Effector memory CD4-positive, alpha-beta T cell (primary cell): Measurements from ENCODE around the gene MAPT.

ENCODE experiments used
- DNase-seq, 3 donors: peaks; one replicate each; pipeline ENCODE4 v3.0.0-alpha.2; 2020
- H3K27ac ChIP-seq: 2 replicates; pipeline ENCODE4 v1.7.0; 2013; ENCODE audit warnings: mild to moderate bottlenecking, low read length, moderate library complexity; ENCODE audit not compliant: insufficient read depth, poor library complexity, severe bottlenecking
- H3K27me3 ChIP-seq: replicated peaks from 2 replicates; pipeline ENCODE4 v1.7.0; 2013; ENCODE audit warnings: mild to moderate bottlenecking, low read length; ENCODE audit not compliant: insufficient read depth, control insufficient read depth, poor library complexity, severe bottlenecking
- H3K36me3 ChIP-seq: 2 replicates; pipeline ENCODE4 v1.7.0; 2013; ENCODE audit warnings: mild to moderate bottlenecking, low read length, moderate library complexity; ENCODE audit not compliant: control insufficient read depth, insufficient read depth
- H3K4me1 ChIP-seq: 2 replicates; pipeline ENCODE4 v1.7.0; 2013; ENCODE audit warnings: low read length, mild to moderate bottlenecking; ENCODE audit not compliant: control insufficient read depth, insufficient read depth, poor library complexity, severe bottlenecking
- H3K4me3 ChIP-seq: 2 replicates; pipeline ENCODE4 v1.7.0; 2013; ENCODE audit warnings: low read length, low read depth, mild to moderate bottlenecking; ENCODE audit not compliant: insufficient read depth, poor library complexity, severe bottlenecking
- H3K9me3 ChIP-seq: 2 replicates; pipeline ENCODE4 v1.7.0; 2013; ENCODE audit warnings: mild to moderate bottlenecking, low read length, moderate library complexity; ENCODE audit not compliant: control insufficient read depth

Gene MAPT

GRCh38 chr17:45965812-45966211 lies 71.5 kb downstream of the MAPT start:
- no peak for DNase-seq
- no peaks in the 10 kb centered on the region for H3K36me3 ChIP-seq
- no peak overlapping the region for H3K4me3 ChIP-seq
- H3K4me1 ChIP-seq, result no peaks in the 10 kb centered on the region
- no peaks in the 10 kb centered on the region for H3K9me3 ChIP-seq
- no peak overlapping the region for H3K27ac ChIP-seq
- H3K27me3 ChIP-seq, result no peaks in the 10 kb centered on the region

- H3K9me3 ChIP-seq, result no peaks in the 10 kb centered on the region
- H3K4me3 ChIP-seq, result no peak overlapping the region
- H3K27me3 ChIP-seq, result no peaks in the 10 kb centered on the region
- no peaks in the 10 kb centered on the region for H3K36me3 ChIP-seq
- no peak overlapping the region for H3K27ac ChIP-seq
- DNase-seq, result no peak
- no peaks in the 10 kb centered on the region for H3K4me1 ChIP-seq
Measured at GRCh38 chr17:45966606-45967280, 72.4 kb downstream of the MAPT start.

- H3K36me3 ChIP-seq, result no peaks in the 10 kb centered on the region
- H3K9me3 ChIP-seq, result no peaks in the 10 kb centered on the region
- no peak overlapping the region for H3K27ac ChIP-seq
- H3K27me3 ChIP-seq, result no peaks in the 10 kb centered on the region
- DNase-seq, result no peak
- H3K4me1 ChIP-seq, result no peaks in the 10 kb centered on the region
- H3K4me3 ChIP-seq, result no peak overlapping the region
Measured at GRCh38 chr17:45967378-45967777, 73.0 kb downstream of the MAPT start.

GRCh38 chr17:45968732-45969131 lies 74.4 kb downstream of the MAPT start:
- Histone ChIP-seq H3K9me3 (no peaks in the 10 kb centered on the region), H3K27me3 (no peaks in the 10 kb centered on the region), H3K4me1 (no peaks in the 10 kb centered on the region), H3K27ac (no peak overlapping the region), H3K4me3 (no peak overlapping the region), H3K36me3 (no peaks in the 10 kb centered on the region)
- DNase-seq, result no peak

- no peak for DNase-seq
- Histone ChIP-seq H3K9me3 (no peaks in the 10 kb centered on the region), H3K27me3 (no peaks in the 10 kb centered on the region), H3K36me3 (no peaks in the 10 kb centered on the region), H3K27ac (no peak overlapping the region), H3K4me3 (no peak overlapping the region), H3K4me1 (no peaks in the 10 kb centered on the region)
Measured at GRCh38 chr17:45969726-45970125, 75.4 kb downstream of the MAPT start.

GRCh38 chr17:45970659-45971058 lies 76.3 kb downstream of the MAPT start:
- Histone ChIP-seq H3K27ac (no peak overlapping the region), H3K4me3 (no peak overlapping the region)

GRCh38 chr17:45971698-45972141 lies 77.4 kb downstream of the MAPT start:
- no peaks in the 10 kb centered on the region for H3K27me3 ChIP-seq
- no peaks in the 10 kb centered on the region for H3K9me3 ChIP-seq
- no peaks in the 10 kb centered on the region for H3K4me1 ChIP-seq
- no peak overlapping the region for H3K4me3 ChIP-seq
- no peak overlapping the region for H3K27ac ChIP-seq
- DNase-seq, result no peak
- no peaks in the 10 kb centered on the region for H3K36me3 ChIP-seq

More at GRCh38 chr17:45970659-45971058, 76.3 kb downstream of the MAPT start:
- no peaks in the 10 kb centered on the region for H3K36me3 ChIP-seq
- DNase-seq, result no peak
- no peaks in the 10 kb centered on the region for H3K9me3 ChIP-seq
- H3K4me1 ChIP-seq, result no peaks in the 10 kb centered on the region
- H3K27me3 ChIP-seq, result no peaks in the 10 kb centered on the region

- no peaks in the 10 kb centered on the region for H3K27me3 ChIP-seq
- no peak overlapping the region for H3K27ac ChIP-seq
- H3K4me3 ChIP-seq, result no peak overlapping the region
- H3K4me1 ChIP-seq, result no peaks in the 10 kb centered on the region
- no peaks in the 10 kb centered on the region for H3K9me3 ChIP-seq
- no peak for DNase-seq
- H3K36me3 ChIP-seq, result no peaks in the 10 kb centered on the region
Measured at GRCh38 chr17:45972531-45972930, 78.2 kb downstream of the MAPT start.

- no peaks in the 10 kb centered on the region for H3K36me3 ChIP-seq
- H3K4me1 ChIP-seq, result no peaks in the 10 kb centered on the region
- H3K4me3 ChIP-seq, result no peak overlapping the region
- H3K9me3 ChIP-seq, result no peaks in the 10 kb centered on the region
- no peak for DNase-seq
- H3K27me3 ChIP-seq, result no peaks in the 10 kb centered on the region
- H3K27ac ChIP-seq, result no peak overlapping the region
Measured at GRCh38 chr17:45973099-45973780, 78.9 kb downstream of the MAPT start.
